SH-SY5Y (cell line): ENCODE data around the gene ATP8B4.

Experiments
- GATA2 ChIP-seq: IDR thresholded peaks from 2 replicates; pipeline ENCODE4 v1.6.1; 2011; ENCODE audit warnings: mild to moderate bottlenecking, low read depth, low read length
- GATA3 ChIP-seq: IDR thresholded peaks from 2 replicates; pipeline ENCODE4 v1.6.1; 2011; ENCODE audit warnings: low read depth, mild to moderate bottlenecking, low read length, moderate library complexity

The ATP8B4 gene

GRCh38 chr15:49847423-49848281, 271.4 kb downstream of the ATP8B4 start:
- TF ChIP-seq GATA3 = no peak
- TF ChIP-seq GATA2 = no peak

DNA sequence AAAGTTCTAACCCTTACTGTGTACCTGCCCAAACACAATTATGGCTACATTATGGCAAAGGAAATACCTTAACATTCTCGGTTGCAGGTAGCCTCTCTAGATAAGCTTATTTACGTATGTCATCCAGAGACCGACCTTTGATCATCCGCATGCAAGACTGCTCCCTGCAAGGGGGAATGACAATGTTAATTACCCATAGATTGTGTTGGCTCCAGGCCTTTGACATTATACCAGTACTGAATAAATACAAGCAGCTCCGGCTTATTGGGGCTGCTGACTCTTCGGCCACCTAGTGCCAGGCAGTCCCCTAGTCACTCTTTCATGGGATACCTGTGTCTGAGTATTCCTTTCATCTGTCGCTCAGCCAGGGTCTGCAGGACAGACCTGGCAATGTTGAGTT, 274.6 kb downstream of the ATP8B4 start:
- TF ChIP-seq GATA2 = no peak

- TF ChIP-seq GATA3 = no peak
- no peak for TF ChIP-seq GATA2
Measured at GRCh38 chr15:49843725-49844124, 275.3 kb downstream of the ATP8B4 start.

- TF ChIP-seq GATA3 (no peak), GATA2 (no peak)
Measured at GRCh38 chr15:49842031-49842730, 276.9 kb downstream of the ATP8B4 start.

- no peak for TF ChIP-seq GATA3
- TF ChIP-seq GATA2 = no peak
Measured at GRCh38 chr15:49832511-49832910, 286.5 kb downstream of the ATP8B4 start.

DNA sequence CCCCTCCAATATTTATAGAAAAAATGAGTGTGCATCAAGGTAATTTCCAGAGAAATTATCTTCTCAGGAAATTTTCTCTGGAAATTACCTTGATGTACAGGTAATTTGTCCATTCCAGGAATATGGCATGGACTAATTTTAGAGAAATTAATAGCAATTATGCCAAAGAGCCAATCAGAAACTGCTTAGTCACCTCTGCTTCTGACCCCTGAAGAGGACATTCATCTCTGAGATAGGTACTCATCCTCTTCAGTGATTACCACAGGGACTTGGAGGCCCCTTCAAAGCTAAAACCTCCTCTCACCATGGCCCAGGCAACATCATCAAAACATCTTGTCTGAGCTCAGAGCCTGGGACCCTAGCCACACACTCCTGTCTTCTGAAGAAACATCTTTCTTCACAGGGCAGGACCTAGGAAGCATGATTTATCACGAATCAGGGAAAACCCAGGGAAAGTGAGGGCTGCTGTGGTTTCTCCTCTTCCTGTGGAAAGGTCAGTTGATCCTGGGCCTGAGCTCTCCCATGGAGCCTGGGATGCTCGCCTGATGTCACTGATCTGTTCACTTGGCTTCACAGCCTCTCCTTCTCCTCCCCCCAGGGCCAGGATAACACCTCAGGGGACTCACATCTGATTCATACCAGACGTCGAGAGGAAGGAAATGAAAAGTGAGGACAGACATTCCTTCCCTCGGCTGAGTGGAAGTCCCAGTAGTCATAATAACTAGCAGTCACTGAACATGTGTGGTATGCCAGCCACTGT, 287.6 kb downstream of the ATP8B4 start:
- no peak for TF ChIP-seq GATA2
- TF ChIP-seq GATA3 = no peak

DNA sequence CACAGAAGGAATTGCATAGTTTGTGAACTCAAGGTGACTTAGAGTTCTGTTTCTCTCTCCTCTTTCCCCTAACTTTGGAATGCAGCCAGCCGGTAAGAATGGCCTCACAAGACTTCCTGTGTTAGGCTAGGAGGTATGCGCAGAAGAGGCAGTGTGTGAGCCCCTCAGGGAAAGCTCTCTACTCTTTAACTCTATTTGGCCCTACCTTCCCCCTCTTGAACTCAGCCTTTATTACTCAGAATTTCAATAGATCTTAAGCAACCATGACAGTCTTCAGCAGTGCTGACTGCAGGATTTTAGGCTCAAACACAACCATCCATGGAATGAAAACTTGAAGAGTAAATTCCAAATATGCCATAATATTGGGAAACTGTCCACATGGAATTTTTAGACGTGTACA, 288.6 kb downstream of the ATP8B4 start:
- no peak for TF ChIP-seq GATA3
- TF ChIP-seq GATA2 = no peak

DNA sequence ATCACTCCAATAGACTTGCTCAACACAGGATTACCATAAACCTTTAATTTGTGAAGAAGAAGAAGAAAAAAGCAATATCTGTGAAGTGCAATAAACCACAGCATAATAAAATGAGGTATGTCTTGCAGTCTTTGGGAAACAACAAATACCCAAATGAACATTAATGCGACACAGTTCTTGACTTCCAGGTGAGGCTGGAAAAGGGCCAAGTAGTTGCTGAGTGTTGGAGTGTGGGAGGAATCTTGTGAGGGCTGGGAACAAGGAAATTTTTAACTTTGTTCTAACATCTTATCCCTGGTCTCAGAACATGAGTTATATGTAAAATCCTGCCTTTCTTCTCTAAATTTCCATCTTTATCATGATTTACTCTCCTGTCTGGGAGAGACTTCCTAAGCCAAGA, 291.7 kb downstream of the ATP8B4 start:
- no peak for TF ChIP-seq GATA3

DNA sequence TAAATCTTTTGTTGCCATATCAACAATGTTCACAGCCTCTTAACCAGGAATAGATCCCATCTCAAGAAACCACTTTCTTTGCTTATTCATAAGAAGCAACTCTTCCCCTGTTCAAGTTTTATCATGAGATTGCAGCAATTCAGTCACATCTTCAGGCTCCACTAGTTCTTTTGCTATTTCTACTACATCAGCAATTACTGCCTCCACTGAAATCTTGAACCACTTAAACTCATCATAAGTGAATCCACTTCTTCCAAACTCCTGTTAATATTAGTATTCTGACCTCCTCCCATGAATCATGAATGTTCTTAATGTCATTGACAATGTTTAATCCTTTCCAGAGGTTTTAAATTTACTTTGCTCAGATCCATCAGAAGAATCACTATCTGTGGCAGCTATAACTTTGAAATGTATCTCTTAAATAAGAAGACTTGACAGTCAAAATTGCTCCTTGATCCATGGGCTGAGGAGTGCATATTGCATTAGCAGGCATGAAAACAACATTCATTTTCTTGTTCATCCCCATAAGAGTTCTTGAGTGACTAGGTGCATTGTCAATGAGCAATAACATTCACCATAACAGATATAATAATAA, 292.3 kb downstream of the ATP8B4 start:
- TF ChIP-seq GATA3 (no peak), GATA2 (no peak)

GRCh38 chr15:49824775-49825099, 294.3 kb downstream of the ATP8B4 start:
- no peak for TF ChIP-seq GATA3
- TF ChIP-seq GATA2 = no peak

DNA sequence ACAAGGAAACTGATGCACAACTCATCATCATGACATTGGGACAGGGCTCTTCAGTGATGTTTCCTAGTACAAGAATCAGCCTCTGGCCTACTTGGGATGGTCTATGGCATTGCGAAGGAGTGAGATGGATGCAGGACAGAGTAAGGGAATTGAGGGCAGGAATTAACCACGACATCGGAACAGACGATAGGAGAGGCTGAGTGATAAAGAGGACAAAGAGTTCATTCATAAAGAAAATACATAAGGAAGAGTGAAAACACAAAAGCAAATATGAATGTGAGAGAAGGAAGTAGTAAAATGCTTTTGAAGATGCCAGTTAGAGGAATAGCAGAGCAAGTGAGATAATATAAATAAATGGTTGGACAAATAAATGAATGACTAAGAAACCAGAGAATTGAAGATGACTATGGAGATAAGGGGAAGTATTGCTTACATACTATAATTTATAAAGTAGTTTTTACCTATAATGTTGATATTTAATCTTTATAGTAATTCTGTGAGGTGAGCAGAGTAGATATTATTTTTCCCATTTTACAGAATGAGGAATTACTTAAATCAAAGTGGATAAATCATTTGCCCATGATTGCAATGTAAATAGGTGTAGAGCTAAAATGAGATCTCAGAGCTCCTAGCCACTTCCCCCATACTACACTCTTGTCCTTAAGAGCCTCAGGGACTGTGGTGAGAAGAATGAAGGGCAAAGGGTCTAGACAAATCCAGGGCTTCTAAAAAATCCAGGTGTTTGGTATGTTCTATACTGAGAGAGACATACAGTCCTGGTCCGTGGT, 294.9 kb downstream of the ATP8B4 start:
- no peak for TF ChIP-seq GATA3
- TF ChIP-seq GATA2 = no peak

DNA sequence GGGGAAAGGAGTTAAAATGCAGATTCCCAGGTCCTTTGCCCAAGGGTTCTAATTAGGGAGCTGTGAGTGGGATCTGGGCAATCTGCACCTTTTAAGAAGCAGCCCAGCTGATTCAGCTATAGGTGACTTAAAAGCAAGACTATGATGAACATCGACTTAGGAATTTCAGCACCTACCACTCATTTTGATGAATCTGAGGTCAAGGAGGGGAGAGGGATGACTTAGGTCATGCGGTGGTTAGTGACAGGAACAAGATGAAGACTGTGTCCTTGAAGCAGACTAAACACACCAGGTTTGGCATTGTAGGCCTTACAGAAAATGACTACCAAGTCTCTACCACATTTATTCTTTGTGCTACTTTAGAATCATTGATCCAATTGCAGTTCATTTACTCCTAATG, 301.9 kb downstream of the ATP8B4 start:
- TF ChIP-seq GATA2 (no peak), GATA3 (no peak)

DNA sequence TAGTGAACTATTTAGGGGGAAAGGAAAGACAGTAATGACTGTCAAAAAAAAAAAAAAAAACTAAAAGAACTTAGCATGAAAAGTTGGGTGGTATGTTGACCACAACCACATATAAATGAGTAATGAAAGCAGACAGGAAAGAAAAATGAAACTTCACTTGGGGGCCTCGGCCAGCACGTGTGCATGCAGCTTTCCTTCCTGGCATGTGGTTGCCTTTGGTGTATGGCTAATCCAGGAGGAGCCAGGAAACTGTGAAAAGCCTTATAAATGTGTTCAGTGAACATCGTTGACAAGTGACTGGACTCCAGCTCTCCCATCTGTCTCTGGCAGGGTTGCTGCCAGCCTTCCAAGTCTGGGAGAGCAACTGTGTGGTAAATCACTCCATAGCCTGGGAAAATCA, 303.1 kb downstream of the ATP8B4 start:
- TF ChIP-seq GATA3 = no peak
- TF ChIP-seq GATA2 = no peak

- TF ChIP-seq GATA3 (no peak), GATA2 (no peak)
Measured at GRCh38 chr15:49815526-49815925, 303.5 kb downstream of the ATP8B4 start.
